ENCODE results near the gene CAMKV.

Gene CAMKV

GRCh38 chr3:49877716-49878115 lies 8.0 kb upstream of the CAMKV start:
- H3K27me3 Mint-ChIP-seq: no peaks in the 10 kb centered on the region
- H3K9me3 Mint-ChIP-seq: no peaks in the 10 kb centered on the region
- no peak overlapping the region for H3K27ac Mint-ChIP-seq
- no peak overlapping the region for H3K4me3 Mint-ChIP-seq
- H3K4me1 Mint-ChIP-seq (ENCODE audit: low read depth): peaks cover 4% of the 10 kb centered on the region
- no peaks in the 10 kb centered on the region for H3K36me3 Mint-ChIP-seq (ENCODE audit: low read depth)

- Mint-ChIP-seq H3K27ac (no peak overlapping the region), H3K27me3 (no peaks in the 10 kb centered on the region), H3K4me1 (ENCODE audit: low read depth) (peaks cover 9% of the 10 kb centered on the region), H3K9me3 (no peaks in the 10 kb centered on the region), H3K36me3 (ENCODE audit: low read depth) (no peaks in the 10 kb centered on the region), H3K4me3 (no peak overlapping the region)
Measured at GRCh38 chr3:49876567-49876966, 6.9 kb upstream of the CAMKV start.

GRCh38 chr3:49873623-49874022 lies 3.9 kb upstream of the CAMKV start:
- no peak overlapping the region for H3K27ac Mint-ChIP-seq
- H3K36me3 Mint-ChIP-seq (ENCODE audit: low read depth): no peaks in the 10 kb centered on the region
- H3K9me3 Mint-ChIP-seq: no peaks in the 10 kb centered on the region
- H3K4me1 Mint-ChIP-seq (ENCODE audit: low read depth): peaks cover 9% of the 10 kb centered on the region
- no peak overlapping the region for H3K4me3 Mint-ChIP-seq
- peaks cover 12% of the 10 kb centered on the region for H3K27me3 Mint-ChIP-seq

GRCh38 chr3:49872801-49873281 lies 3.1 kb upstream of the CAMKV start:
- Mint-ChIP-seq H3K4me3 (no peak overlapping the region), H3K27ac (no peak overlapping the region), H3K27me3 (peaks cover 19% of the 10 kb centered on the region)

GRCh38 chr3:49871531-49872153 lies 1.9 kb upstream of the CAMKV start:
- Mint-ChIP-seq H3K4me3 (no peak overlapping the region), H3K9me3 (no peaks in the 10 kb centered on the region), H3K27me3 (peaks cover 29% of the 10 kb centered on the region), H3K36me3 (ENCODE audit: low read depth) (no peaks in the 10 kb centered on the region), H3K4me1 (ENCODE audit: low read depth) (peaks cover 9% of the 10 kb centered on the region), H3K27ac (no peak overlapping the region)

More at GRCh38 chr3:49872801-49873281, 3.1 kb upstream of the CAMKV start:
- peaks cover 9% of the 10 kb centered on the region for H3K4me1 Mint-ChIP-seq (ENCODE audit: low read depth)
- H3K9me3 Mint-ChIP-seq: no peaks in the 10 kb centered on the region
- no peaks in the 10 kb centered on the region for H3K36me3 Mint-ChIP-seq (ENCODE audit: low read depth)

GRCh38 chr3:49868862-49869466 lies 742 bp downstream of the CAMKV start:
- no peak overlapping the region for H3K27ac Mint-ChIP-seq
- no peaks in the 10 kb centered on the region for H3K9me3 Mint-ChIP-seq
- peaks cover 9% of the 10 kb centered on the region for H3K4me1 Mint-ChIP-seq (ENCODE audit: low read depth)
- H3K36me3 Mint-ChIP-seq (ENCODE audit: low read depth): no peaks in the 10 kb centered on the region
- H3K4me3 Mint-ChIP-seq: no peak overlapping the region
- H3K27me3 Mint-ChIP-seq: peaks cover 37% of the 10 kb centered on the region

GRCh38 chr3:49867871-49868321 lies 1.8 kb downstream of the CAMKV start:
- peaks cover 39% of the 10 kb centered on the region for H3K27me3 Mint-ChIP-seq
- no peaks in the 10 kb centered on the region for H3K36me3 Mint-ChIP-seq (ENCODE audit: low read depth)
- no peak overlapping the region for H3K27ac Mint-ChIP-seq
- H3K4me3 Mint-ChIP-seq: peak overlapping the region; percentile 2
- H3K9me3 Mint-ChIP-seq: no peaks in the 10 kb centered on the region
- H3K4me1 Mint-ChIP-seq (ENCODE audit: low read depth): peaks cover 7% of the 10 kb centered on the region

- no peaks in the 10 kb centered on the region for H3K36me3 Mint-ChIP-seq (ENCODE audit: low read depth)
Measured at GRCh38 chr3:49867400-49867799, 2.3 kb downstream of the CAMKV start.

GRCh38 chr3:49865198-49865784 lies 4.4 kb downstream of the CAMKV start:
- Mint-ChIP-seq H3K4me3 (no peak overlapping the region), H3K27me3 (peaks cover 29% of the 10 kb centered on the region)

More at GRCh38 chr3:49867400-49867799, 2.3 kb downstream of the CAMKV start:
- Mint-ChIP-seq H3K9me3 (no peaks in the 10 kb centered on the region), H3K27ac (no peak overlapping the region), H3K4me3 (no peak overlapping the region), H3K4me1 (ENCODE audit: low read depth) (peaks cover 4% of the 10 kb centered on the region), H3K27me3 (peaks cover 39% of the 10 kb centered on the region)

GRCh38 chr3:49864505-49864904 lies 5.2 kb downstream of the CAMKV start:
- no peaks in the 10 kb centered on the region for H3K4me1 Mint-ChIP-seq (ENCODE audit: low read depth)
- no peaks in the 10 kb centered on the region for H3K9me3 Mint-ChIP-seq
- H3K36me3 Mint-ChIP-seq (ENCODE audit: low read depth): no peaks in the 10 kb centered on the region
- no peak overlapping the region for H3K4me3 Mint-ChIP-seq
- H3K27me3 Mint-ChIP-seq: peaks cover 27% of the 10 kb centered on the region
- no peak overlapping the region for H3K27ac Mint-ChIP-seq

More at GRCh38 chr3:49865198-49865784, 4.4 kb downstream of the CAMKV start:
- Mint-ChIP-seq H3K27ac (no peak overlapping the region), H3K9me3 (no peaks in the 10 kb centered on the region), H3K4me1 (ENCODE audit: low read depth) (no peaks in the 10 kb centered on the region), H3K36me3 (ENCODE audit: low read depth) (no peaks in the 10 kb centered on the region)

GRCh38 chr3:49859576-49860305 lies 10.0 kb downstream of the CAMKV start:
- Mint-ChIP-seq H3K27me3 (peaks cover 4% of the 10 kb centered on the region), H3K36me3 (ENCODE audit: low read depth) (no peaks in the 10 kb centered on the region), H3K9me3 (no peaks in the 10 kb centered on the region), H3K4me3 (no peak overlapping the region), H3K27ac (no peak overlapping the region), H3K4me1 (ENCODE audit: low read depth) (peaks cover 6% of the 10 kb centered on the region)

- Mint-ChIP-seq H3K9me3 (no peaks in the 10 kb centered on the region), H3K36me3 (ENCODE audit: low read depth) (no peaks in the 10 kb centered on the region), H3K27ac (peak within 1 kb of the TSS; percentile 86), H3K4me3 (peak within 1 kb of the TSS; percentile 95), H3K27me3 (no peaks in the 10 kb centered on the region), H3K4me1 (ENCODE audit: low read depth) (peaks cover 6% of the 10 kb centered on the region)
Measured at GRCh38 chr3:49856181-49857005, 13.3 kb downstream of the CAMKV start, which contains the start of gene TRAIP. TRAIP (minus strand) TSS chr3:49856564; CDS start chr3:49856453, 111 bp downstream.

GRCh38 chr3:49855662-49856061 lies 14.0 kb downstream of the CAMKV start:
- peak overlapping the region; percentile 95 for H3K4me3 Mint-ChIP-seq
- H3K4me1 Mint-ChIP-seq (ENCODE audit: low read depth): peaks cover 6% of the 10 kb centered on the region
- H3K27me3 Mint-ChIP-seq: no peaks in the 10 kb centered on the region
- peak overlapping the region; percentile 86 for H3K27ac Mint-ChIP-seq
- H3K36me3 Mint-ChIP-seq (ENCODE audit: low read depth): no peaks in the 10 kb centered on the region
- no peaks in the 10 kb centered on the region for H3K9me3 Mint-ChIP-seq

GRCh38 chr3:49845694-49846093 lies 24.0 kb downstream of the CAMKV start:
- Mint-ChIP-seq H3K36me3 (ENCODE audit: low read depth) (peaks cover 21% of the 10 kb centered on the region), H3K4me3 (no peak overlapping the region)

More at GRCh38 chr3:49845694-49846093, 24.0 kb downstream of the CAMKV start:
- Mint-ChIP-seq H3K27me3 (no peaks in the 10 kb centered on the region), H3K9me3 (no peaks in the 10 kb centered on the region), H3K4me1 (ENCODE audit: low read depth) (no peaks in the 10 kb centered on the region), H3K27ac (no peak overlapping the region)
